Measurements from ENCODE around the gene ANKRD62. TPM values are rescaled to one million over a fixed set of nuclear protein-coding genes. Genes with fewer than 3 reads are reported as not detected.

The ANKRD62 gene
- total and polyA plus RNA-seq, 9 of the 15 experiments (the other 6 are each of a cell fraction or from before 2014, with no cell fraction given), result 0.16 to 1.1 (median 0.45) TPM; not detected in 1

GRCh38 chr18:12092398-12093229, 1.0 kb upstream of the ANKRD62 start (continued):
- no peak for TF ChIP-seq ASH1L (IDR thresholded peaks at IDR 0.05; ENCODE audit: borderline replicate concordance, low read depth, partially characterized antibody)
- TF ChIP-seq ZNF830 (CRISPR knock-in tag; IDR thresholded peaks at IDR 0.05), result no peak
- peak; percentile 83 for TF ChIP-seq SMC3 (conservative IDR thresholded peaks at IDR 0.05; ENCODE audit: insufficient read depth, low read depth, low read length)
- no peak for TF ChIP-seq ZFP30 (CRISPR knock-in tag; IDR thresholded peaks at IDR 0.05; ENCODE audit: borderline replicate concordance)
- no peak for TF ChIP-seq CBX8 (IDR thresholded peaks at IDR 0.05; ENCODE audit: borderline replicate concordance, extremely low read depth, low read depth, low read length, poor library complexity, severe bottlenecking)
- TF ChIP-seq ZBTB1 (CRISPR knock-in tag; IDR thresholded peaks at IDR 0.05; ENCODE audit: borderline replicate concordance, low read depth), result no peak
- no peak for TF ChIP-seq ZNF696 (CRISPR knock-in tag; conservative IDR thresholded peaks at IDR 0.05)
- TF ChIP-seq DDX20 (tag; IDR thresholded peaks at IDR 0.05; ENCODE audit: low read depth), result no peak
- TF ChIP-seq TCF7L2 (IDR thresholded peaks at IDR 0.05; ENCODE audit: low read depth, low read length), result no peak
- no peak for TF ChIP-seq GTF2B (IDR thresholded peaks at IDR 0.05; ENCODE audit: extremely low read depth, insufficient read length)
- TF ChIP-seq ZNF41 (CRISPR knock-in tag; conservative IDR thresholded peaks at IDR 0.05), result no peak
- TF ChIP-seq HDAC3 (IDR thresholded peaks at IDR 0.05; ENCODE audit: borderline replicate concordance, partially characterized antibody), result no peak
- TF ChIP-seq ARID3A (IDR thresholded peaks at IDR 0.05; ENCODE audit: borderline replicate concordance, low read depth, low read length), result no peak
- TF ChIP-seq ZNF609 (CRISPR knock-in tag; IDR thresholded peaks at IDR 0.05; ENCODE audit: borderline replicate concordance), result no peak
- TF ChIP-seq STAG1 (CRISPR knock-in tag; IDR thresholded peaks at IDR 0.05; ENCODE audit: borderline replicate concordance), result peak; percentile 52; the same call in 1 of the 2 replicates

Measured in K562 (cell line).